GM04503 (cell line): Measurements from ENCODE around the gene AQP5.

Source experiments
- DNase-seq: peaks from one replicate; pipeline ENCODE4 v3.0.0-alpha.2; 2012; ENCODE audit warnings: low read depth

The AQP5 gene

DNA sequence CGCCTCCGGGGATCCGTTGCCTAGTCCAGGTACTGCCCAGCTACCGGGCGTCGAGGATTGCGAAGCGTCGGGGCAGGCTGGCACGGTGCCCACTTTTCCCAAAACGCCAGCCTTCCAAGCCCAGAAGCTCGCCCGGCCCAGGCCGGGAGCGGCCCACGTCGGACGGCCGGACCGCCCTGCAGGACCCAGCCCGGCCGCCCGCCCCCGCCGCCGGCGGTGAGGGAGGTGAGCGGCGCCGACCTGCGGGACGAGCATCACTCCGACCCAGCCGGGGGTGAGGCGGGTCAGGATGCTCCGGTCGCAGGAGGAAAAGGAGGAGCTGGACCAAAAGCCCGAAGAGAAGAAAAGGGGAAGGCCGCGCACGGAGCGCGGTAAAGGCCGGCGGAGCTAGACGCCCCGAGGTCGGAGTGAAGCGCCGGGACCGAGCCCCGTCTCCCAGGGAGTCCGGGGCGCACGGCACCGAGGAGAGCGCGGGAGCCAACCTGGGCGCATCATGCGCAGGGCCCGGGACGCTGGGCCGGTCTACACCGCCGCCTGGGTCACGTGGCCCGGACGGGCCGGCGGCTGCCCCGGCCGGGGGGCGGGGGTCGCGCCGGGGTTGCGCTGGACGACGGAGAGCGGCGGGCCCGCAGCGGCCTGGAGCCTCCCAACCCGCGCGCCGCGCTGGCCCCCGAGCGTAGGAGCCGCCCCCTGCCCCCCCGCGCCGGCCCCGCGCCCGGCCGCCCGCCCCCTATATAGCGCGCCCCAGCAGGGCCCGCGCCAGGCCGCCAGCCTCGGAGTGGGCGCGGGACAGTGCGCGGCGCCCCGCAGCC lies at the start of gene AQP5:
TSS of gene AQP5 (plus strand) at position 762 of the 812 bp plus-strand sequence. CDS start 146 bp downstream, outside the sequence.
- no peak for DNase-seq

GRCh38 chr12:49912345-49913255 lies 49.1 kb upstream of the AQP5 start:
- no peak for DNase-seq

- DNase-seq, result no peak
These were observed 45.3 kb upstream of the AQP5 start for GRCh38 chr12:49916129-49916919.

GRCh38 chr12:49917166-49917787 lies 44.4 kb upstream of the AQP5 start:
- DNase-seq, result no peak

DNA sequence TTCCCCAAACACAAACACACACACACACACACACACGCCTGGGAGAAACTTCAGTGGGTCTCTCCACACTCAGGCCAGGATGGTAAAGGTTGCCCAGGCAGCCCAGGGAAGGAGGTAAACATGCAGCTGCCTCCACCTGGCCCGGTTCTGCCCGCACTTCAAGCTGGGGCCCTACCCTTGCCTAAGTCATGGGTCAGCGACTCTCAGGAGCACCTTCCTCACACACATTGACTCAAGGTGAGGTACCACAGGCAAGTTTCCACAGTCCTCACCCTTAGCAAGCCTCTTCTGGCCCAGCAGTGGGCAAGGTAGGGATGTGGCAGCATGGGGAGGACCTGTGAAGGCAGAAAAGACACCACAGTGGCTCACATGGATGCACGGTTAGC lies 43.9 kb upstream of the AQP5 start:
- no peak for DNase-seq

- no peak for DNase-seq
These were observed 41.3 kb upstream of the AQP5 start for GRCh38 chr12:49920241-49920914.

- DNase-seq, result no peak
These were observed 40.8 kb upstream of the AQP5 start for GRCh38 chr12:49920915-49921286.

DNA sequence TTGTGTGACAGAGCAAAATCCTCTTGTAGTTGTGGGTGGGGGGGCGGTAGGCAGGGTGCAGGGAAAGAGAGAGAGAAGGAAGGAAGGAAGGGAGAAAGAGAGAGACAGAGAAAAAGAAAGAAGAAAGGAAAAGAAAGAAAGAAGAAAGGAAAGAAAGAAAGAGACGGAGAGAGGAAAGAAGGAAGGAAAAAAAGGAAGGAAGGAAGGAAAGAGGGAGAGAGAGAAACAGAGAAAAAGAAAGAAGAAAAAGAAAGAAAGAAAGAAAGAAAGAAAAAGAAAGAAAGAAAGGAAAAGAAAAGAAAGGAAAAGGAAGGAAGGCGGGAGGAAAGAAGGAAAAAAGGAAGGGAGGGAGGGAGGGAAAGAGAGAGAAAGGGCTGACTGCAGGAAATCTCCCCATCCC lies 40.4 kb upstream of the AQP5 start:
- no peak for DNase-seq

- no peak for DNase-seq
These were observed 39.7 kb upstream of the AQP5 start for GRCh38 chr12:49921936-49922335.

DNA sequence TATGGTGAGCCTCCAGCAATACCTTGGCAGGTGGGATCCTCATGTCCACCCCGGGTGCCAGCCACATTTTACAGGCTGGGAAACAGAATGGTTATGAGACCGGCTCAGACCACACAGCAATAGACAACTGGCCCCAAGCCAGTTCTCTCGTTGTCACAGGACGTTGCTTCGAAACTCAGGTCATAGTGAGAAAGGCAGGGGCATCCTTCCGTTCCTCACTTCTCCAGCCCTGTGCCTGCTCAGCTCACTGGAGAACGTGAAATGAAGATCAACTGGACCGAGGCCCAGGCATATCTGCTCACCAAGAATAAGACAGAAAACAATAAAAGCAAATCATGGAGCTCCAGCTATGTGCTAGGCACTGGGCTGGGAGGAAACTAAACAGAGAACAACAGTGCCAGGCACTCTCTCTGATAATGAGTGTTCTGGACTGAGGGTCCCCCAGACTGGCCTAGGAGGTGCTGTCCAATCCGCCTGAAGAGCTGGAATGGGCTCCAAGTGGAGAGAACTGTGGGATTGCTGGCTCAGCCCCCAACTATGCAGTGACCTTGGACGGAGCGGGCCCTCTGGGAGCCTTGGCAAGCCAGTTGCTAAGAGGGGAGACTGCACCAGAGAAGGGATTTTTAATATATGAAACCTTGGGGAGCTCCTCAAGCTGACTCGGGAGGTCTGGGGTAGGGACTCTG lies 39.2 kb upstream of the AQP5 start:
- no peak for DNase-seq

DNA sequence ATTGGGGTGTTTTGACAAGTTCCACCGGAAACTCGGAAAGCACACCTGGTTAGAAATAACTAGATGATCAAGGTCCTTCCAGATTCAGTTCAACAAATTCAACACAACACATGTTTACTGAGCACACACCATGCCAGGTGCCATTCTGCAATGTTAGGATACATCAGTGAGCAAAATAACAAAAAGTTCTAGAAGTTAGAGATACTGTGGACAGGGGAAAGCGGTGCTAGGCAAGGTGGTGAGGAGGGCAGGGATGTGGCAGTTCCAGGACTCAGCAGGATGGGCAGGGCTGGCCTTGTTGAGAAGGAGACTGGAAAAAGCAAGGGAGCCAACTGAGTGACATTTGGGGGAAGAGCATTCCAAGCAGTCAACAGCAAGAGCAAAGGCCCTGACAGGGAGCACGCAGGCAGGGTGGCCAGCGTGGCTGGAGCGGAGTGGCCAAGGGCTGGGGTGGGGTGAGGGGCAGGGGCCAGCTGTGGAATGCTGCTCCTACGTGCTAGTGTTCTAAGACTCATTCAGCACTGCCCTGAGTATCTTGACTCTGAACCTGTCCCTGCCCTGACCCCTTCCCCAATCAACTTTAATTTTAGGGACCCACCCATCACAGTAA lies 38.5 kb upstream of the AQP5 start:
- no peak for DNase-seq

DNA sequence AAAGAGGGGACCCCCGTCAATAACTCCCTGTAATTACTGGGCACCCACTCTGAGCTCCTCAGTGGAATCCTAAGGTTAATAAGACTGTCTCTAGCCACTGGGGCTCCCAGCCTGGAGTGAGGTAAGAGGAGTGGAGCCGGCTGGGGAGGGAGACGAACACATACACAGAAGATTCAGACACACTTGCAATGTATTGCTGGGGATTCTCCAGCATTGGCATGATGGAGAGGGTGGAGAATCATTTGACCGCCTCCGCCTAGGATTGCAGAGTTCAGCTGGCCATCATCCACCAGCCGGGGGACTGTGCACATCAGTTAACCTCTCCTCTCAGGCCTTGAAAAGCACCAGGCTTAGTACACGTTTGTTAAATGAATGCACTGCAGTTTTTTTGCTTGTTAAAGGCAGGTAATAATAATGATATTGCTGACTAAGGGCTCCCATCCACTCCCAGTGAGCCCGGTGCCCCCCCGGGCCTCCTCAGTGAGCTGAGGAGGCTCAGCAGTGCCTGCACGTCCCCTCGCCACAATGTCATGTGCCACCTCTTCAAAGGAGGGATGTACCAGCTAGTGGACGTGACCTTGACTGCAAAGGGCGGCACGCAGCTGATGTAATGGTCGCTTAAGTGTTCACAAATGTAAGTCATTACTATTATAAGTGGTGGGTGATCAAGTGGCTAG lies 37.7 kb upstream of the AQP5 start:
- DNase-seq, result no peak

DNA sequence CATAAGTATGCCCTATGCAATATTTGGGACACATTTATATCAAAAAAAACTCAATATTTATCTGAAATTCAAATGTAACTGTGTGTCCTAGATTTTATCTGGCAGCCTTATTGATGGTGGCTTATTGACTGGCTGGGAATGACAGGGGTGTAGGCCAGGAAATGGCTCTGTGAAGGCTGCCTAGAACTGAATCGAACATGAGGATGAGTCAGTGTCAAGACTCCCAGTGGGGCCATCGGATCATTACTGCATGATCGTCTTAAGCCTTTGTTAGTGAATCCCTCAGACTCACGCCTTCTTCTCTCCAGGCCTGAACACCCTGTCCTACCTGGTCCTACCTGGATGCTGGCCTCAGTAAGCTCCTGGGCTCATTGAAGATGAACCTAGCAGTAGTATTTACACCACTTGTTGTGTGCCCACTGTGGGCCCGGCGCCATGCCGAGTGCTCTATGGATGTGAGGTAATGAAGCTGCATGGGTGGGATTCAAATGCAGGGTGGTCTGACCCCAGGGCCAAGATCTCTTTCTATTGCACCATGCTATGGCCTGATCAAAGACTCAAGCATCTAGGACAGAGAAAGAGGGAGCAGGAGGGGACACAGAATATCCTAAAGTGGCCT lies 36.9 kb upstream of the AQP5 start:
- no peak for DNase-seq

DNA sequence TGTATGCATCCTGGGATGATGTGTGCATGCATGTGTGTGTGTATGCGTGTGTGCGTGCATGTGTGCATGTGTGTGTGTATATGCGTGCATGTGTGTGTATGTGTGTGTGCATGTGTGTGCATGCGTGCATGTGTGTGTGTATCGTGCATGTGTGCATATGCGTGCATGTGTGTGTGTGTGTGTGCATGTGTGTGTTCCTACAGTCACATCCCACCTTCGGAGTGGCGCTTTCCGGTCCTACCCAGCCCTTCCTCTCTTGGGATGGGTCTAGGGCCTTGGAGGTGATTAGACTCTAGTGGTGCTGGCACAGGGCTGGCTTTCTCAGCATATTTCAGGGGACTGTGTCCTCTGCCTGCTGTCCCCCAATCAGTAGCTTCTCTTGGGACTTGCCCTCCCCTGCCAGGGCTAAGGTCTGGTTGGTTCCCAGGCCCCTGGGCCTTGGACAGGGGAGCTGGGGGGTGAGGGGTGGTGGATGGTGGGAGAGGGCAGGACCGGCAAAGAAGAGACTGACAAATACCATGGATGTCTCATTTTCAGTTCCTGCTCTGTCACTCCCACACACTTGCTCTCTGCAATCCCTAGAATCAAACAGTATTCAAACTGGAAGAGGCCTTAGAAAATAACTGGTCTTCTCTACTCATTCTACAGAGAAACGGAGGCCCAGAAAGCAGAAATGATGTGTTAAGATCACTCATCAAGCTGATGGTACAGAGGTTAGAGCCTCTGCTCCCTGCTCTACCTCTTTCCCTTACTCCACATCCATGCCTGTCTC lies 36.1 kb upstream of the AQP5 start:
- no peak for DNase-seq

DNA sequence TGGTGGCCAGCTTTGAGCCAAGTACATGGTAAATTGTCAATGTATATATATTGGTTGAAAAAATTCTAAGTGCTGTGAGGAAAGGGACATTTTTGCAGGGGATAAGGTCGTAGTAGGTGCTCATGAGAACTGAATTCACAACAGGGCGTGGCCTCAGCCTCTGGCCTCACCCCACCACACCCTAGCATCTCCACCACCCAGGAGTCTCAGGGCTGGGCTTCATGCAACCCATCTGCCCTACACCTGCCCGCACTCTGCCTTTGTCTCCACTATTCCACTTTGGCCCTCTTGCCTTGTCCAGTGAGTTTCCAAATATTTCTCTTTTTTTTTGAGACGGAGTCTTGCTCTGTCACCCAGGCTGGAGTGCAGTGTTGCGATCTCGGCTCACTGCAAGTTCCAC lies 33.2 kb upstream of the AQP5 start:
- no peak for DNase-seq

GRCh38 chr12:49929581-49929980 lies 32.1 kb upstream of the AQP5 start:
- no peak for DNase-seq

GRCh38 chr12:49930515-49931288 lies 31.0 kb upstream of the AQP5 start:
- DNase-seq, result peak; percentile 28

DNA sequence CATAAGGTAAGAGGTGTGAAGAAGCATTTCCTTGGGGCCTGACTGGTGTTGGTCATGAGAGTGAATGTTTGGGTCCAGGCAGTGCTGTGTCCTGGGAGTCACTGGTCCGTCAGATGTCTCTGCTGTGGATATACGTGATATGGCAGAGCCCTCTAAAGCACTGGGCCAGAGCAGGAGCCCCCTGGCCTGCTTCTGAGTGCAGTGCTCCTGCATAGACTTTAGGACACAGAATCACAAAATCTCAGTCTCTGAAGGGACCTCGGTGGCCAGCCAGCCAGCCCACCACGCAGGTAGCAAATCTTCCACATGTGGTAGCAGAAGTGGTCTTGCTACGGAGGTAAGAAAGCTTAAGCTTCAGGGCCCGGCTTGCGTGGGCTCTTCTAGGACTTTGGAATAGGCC lies 29.6 kb upstream of the AQP5 start:
- no peak for DNase-seq
